T-helper 17 cell (primary cell): Measurements from ENCODE around the gene AFF3. TPM values are rescaled to one million over a fixed set of nuclear protein-coding genes. Genes with fewer than 3 reads are reported as not detected.

Experiments
- ATAC-seq: fragments of 150-1000 bp; cut with Tn5 transposase; 2 replicates; pipeline ENCODE4 v1.10.0; 2021; ENCODE audit warnings: mild to moderate bottlenecking, moderate library complexity
- DNase-seq, 3 donors: peaks; one replicate each; pipeline versions ENCODE4 v3.0.0 to v3.0.0-alpha.2; 2020 to 2021
- H3K9me3 ChIP-seq: one replicate; pipeline ENCODE4 v1.7.0; 2013; ENCODE audit warnings: low read length, mild to moderate bottlenecking; ENCODE audit not compliant: control insufficient read depth, poor library complexity, severe bottlenecking
- H3K27ac Mint-ChIP-seq: one replicate; pipeline ENCODE4 v1.8.0; 2022; ENCODE audit warnings: mild to moderate bottlenecking, moderate library complexity, mixed read lengths
- H3K27me3 Mint-ChIP-seq: one replicate; pipeline ENCODE4 v1.8.0; 2022; ENCODE audit warnings: mixed read lengths
- H3K36me3 Mint-ChIP-seq: one replicate; pipeline ENCODE4 v1.8.0; 2022; ENCODE audit warnings: low read depth, mixed read lengths
- H3K4me1 Mint-ChIP-seq: one replicate; pipeline ENCODE4 v1.8.0; 2022; ENCODE audit warnings: mild to moderate bottlenecking, mixed read lengths
- H3K4me3 Mint-ChIP-seq: one replicate; pipeline ENCODE4 v1.8.0; 2022; ENCODE audit warnings: mild to moderate bottlenecking, moderate library complexity, mixed read lengths
- total RNA-seq, 4 donors: library from RNA in 2 of 4; stranded (reverse) in 2 of 4; gene quantifications; one replicate each; pipeline ENCODE4 v1.2.3 and lab custom pipeline; 2022 to 2026

The AFF3 gene
- total RNA-seq, 2 donors from 2014 or later = 6.5 to 14.4 TPM

DNA sequence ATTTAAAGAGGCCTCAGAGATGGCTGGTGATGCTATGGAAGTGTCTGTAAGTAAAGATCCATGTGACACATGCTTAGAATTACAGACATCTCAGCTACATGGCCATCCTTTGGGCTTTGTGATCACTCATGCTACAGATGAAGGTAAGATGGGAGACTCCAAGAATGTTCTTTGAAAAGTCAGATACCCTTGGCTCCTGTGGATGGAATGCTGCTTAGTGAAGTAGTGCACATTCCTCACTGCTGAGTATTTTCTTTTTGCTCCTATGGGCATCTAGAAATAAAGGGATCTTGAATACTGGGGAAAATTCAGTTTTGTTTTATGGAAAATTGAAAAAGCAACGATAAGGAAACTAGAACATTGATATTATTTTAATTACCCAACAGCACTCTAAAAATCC, 597.3 kb downstream of the AFF3 start:
- Mint-ChIP-seq H3K36me3 (peaks cover 3% of the 10 kb centered on the region), H3K4me3 (no peak overlapping the region), H3K27ac (no peak overlapping the region)

DNA sequence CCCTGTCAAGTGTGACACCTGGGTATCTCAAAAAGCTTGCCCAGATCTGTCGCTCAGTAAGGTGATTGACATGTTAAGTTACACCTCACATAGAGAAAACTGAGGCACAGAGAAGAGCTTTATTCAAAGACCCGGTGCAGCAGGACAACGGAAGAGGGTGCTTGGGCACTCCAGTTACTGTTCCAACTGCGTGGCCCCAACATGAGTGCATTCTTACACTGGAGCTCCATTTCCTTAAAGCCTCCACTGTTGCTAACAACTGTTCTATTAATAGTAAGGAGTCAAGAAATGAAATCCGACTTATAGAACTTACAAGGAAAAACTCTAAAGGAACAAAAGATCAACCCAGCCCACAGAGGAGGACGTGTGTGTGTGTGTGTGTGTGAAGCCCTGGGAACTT, 597.8 kb downstream of the AFF3 start:
- H3K4me1 Mint-ChIP-seq = peaks cover 2% of the 10 kb centered on the region
- ATAC-seq (no peak), DNase-seq (no peak)
- no peaks in the 10 kb centered on the region for H3K9me3 ChIP-seq
- peaks cover 40% of the 10 kb centered on the region for H3K27me3 Mint-ChIP-seq
- H3K36me3 Mint-ChIP-seq = peaks cover 3% of the 10 kb centered on the region
- H3K4me3 Mint-ChIP-seq = no peak overlapping the region
- H3K27ac Mint-ChIP-seq = no peak overlapping the region

More for the DNA sequence above, 597.3 kb downstream of the AFF3 start:
- peaks cover 2% of the 10 kb centered on the region for H3K4me1 Mint-ChIP-seq
- DNase-seq = no peak
- no peak for ATAC-seq
- H3K9me3 ChIP-seq = no peaks in the 10 kb centered on the region
- H3K27me3 Mint-ChIP-seq = peaks cover 39% of the 10 kb centered on the region

DNA sequence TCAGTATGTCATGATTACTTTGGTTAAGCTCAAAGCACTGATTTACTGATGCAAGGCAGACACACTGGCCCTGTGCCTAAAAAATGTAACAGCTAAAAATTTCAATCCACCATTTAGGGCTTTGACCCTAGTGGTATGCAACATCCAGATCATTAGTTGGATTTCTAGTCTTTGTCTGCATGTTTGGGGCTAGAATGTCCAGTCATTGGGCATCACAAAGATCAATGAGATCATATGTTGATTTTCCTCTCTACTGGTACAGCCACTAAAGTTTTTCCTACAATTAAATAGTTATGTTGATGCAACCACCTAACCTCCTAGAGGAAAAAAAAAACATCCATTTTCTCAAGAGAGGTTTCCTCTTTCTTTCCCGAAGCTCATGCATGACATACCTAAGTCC, 599.1 kb downstream of the AFF3 start:
- no peak overlapping the region for H3K27ac Mint-ChIP-seq

DNA sequence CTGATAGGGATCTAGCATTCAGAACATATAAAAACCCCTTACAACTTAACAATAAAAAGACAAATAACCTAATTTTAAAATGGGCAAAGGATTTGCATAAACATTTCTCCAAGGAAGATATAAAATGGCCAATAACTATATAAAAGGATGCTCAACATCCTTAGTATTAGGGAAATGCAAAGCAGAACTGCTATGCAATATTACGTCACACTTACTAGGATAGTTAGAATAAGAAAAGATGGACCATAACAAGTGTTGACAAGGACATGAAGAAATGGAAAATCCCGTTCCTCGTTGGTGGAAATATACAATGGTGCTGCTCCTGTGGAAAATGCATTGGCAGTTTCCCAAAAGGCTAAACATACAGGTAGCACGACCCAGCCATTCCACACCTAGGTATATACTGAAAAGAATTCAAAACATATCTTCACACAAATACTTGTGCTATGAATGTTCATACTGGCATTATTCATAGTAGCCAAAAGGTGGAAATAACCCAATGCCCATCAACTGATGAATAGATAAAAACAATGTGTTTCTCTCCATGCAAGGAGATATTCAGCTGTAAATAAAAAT, 604.4 kb downstream of the AFF3 start:
- Mint-ChIP-seq H3K27ac (no peak overlapping the region), H3K4me1 (no peaks in the 10 kb centered on the region), H3K27me3 (peaks cover 30% of the 10 kb centered on the region), H3K4me3 (no peak overlapping the region), H3K36me3 (no peaks in the 10 kb centered on the region)
- H3K9me3 ChIP-seq = no peaks in the 10 kb centered on the region
- no peak for DNase-seq
- ATAC-seq = no peak

More for the DNA sequence above, 599.1 kb downstream of the AFF3 start:
- ATAC-seq (no peak), DNase-seq (no peak)
- H3K27me3 Mint-ChIP-seq = peaks cover 51% of the 10 kb centered on the region
- H3K4me1 Mint-ChIP-seq = peaks cover 2% of the 10 kb centered on the region
- no peak overlapping the region for H3K4me3 Mint-ChIP-seq
- no peaks in the 10 kb centered on the region for H3K9me3 ChIP-seq
- peaks cover 3% of the 10 kb centered on the region for H3K36me3 Mint-ChIP-seq

GRCh38 chr2:99524056-99524455, 618.3 kb downstream of the AFF3 start:
- H3K9me3 ChIP-seq = no peaks in the 10 kb centered on the region
- Mint-ChIP-seq H3K27me3 (peaks cover 30% of the 10 kb centered on the region), H3K4me3 (no peak overlapping the region), H3K4me1 (no peaks in the 10 kb centered on the region), H3K27ac (no peak overlapping the region), H3K36me3 (no peaks in the 10 kb centered on the region)
- ATAC-seq = no peak
- DNase-seq = no peak

DNA sequence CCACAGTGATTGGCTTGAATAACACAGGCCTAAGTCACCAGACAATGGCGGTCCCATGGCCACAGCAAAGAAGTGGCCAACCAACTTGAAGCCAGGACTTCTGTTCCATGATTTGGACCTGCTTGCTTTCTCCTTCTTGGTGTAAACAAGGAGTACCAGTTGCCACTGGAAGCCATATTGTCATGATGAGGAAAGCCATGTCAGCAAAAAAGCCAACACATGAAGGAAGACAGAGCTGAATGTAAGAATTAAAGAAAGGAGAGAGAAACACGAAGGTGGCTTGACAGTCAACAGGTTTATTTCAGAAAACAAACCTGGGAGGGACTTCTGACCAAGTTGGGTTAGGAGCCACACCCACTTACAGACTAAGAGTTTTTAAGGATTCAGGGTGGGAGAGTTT, 620.2 kb downstream of the AFF3 start:
- Mint-ChIP-seq H3K27ac (no peak overlapping the region), H3K27me3 (peaks cover 35% of the 10 kb centered on the region)
- ATAC-seq = no peak

DNA sequence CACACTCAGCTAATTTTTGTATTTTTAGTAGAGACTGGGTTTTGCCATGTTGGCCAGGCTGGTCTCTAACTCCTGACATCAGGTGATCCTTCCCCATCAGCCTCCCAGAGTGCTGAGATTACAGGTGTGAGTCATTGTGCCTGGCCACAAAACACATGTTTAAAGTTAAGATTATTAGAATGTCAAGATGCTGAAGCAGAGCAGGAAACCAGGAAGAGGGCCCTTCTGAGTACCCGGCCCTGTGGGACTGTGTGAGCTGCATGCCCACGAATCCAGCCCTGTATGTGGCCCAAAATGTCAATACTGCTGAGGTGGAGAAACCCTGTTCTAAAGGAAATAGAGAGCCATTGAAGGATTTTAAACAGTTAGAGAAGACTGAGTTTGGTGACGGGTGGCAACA, 621.6 kb downstream of the AFF3 start:
- ATAC-seq = no peak
- no peaks in the 10 kb centered on the region for H3K36me3 Mint-ChIP-seq
- DNase-seq = no peak
- H3K27me3 Mint-ChIP-seq = peaks cover 43% of the 10 kb centered on the region
- no peaks in the 10 kb centered on the region for H3K4me1 Mint-ChIP-seq
- H3K27ac Mint-ChIP-seq = no peak overlapping the region
- H3K4me3 Mint-ChIP-seq = no peak overlapping the region
- H3K9me3 ChIP-seq = no peaks in the 10 kb centered on the region

More for the DNA sequence above, 620.2 kb downstream of the AFF3 start:
- no peak for DNase-seq
- no peaks in the 10 kb centered on the region for H3K4me1 Mint-ChIP-seq
- no peak overlapping the region for H3K4me3 Mint-ChIP-seq
- no peaks in the 10 kb centered on the region for H3K9me3 ChIP-seq
- H3K36me3 Mint-ChIP-seq = no peaks in the 10 kb centered on the region

- no peaks in the 10 kb centered on the region for H3K9me3 ChIP-seq
- Mint-ChIP-seq H3K36me3 (no peaks in the 10 kb centered on the region), H3K27me3 (peaks cover 43% of the 10 kb centered on the region), H3K4me1 (no peaks in the 10 kb centered on the region), H3K27ac (no peak overlapping the region), H3K4me3 (no peak overlapping the region)
- ATAC-seq = no peak
- DNase-seq = no peak
Measured at GRCh38 chr2:99520195-99520594, 622.2 kb downstream of the AFF3 start.

DNA sequence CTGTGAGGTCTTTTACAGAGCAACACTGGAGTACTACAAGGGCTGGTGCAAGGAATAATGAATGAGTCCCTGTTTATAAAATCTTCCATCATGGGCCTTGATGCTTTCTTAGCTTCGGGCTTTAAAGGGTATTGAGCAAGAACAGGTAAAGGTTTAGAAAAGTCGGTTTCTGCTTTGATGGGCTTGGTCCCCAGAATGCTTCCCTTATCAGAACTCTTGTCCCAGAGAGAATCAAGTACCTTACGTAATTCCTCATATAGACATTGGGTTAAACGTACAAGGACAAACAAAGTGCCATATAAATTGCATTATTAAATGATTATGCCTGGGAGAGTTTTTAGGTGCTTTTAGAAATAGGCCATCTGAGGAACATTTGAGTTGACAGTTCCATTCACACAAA, 628.0 kb downstream of the AFF3 start:
- no peaks in the 10 kb centered on the region for H3K36me3 Mint-ChIP-seq
- DNase-seq (no peak), ATAC-seq (no peak)
- H3K4me3 Mint-ChIP-seq = no peak overlapping the region
- peaks cover 31% of the 10 kb centered on the region for H3K27me3 Mint-ChIP-seq
- no peak overlapping the region for H3K27ac Mint-ChIP-seq
- no peaks in the 10 kb centered on the region for H3K4me1 Mint-ChIP-seq
- no peaks in the 10 kb centered on the region for H3K9me3 ChIP-seq

DNA sequence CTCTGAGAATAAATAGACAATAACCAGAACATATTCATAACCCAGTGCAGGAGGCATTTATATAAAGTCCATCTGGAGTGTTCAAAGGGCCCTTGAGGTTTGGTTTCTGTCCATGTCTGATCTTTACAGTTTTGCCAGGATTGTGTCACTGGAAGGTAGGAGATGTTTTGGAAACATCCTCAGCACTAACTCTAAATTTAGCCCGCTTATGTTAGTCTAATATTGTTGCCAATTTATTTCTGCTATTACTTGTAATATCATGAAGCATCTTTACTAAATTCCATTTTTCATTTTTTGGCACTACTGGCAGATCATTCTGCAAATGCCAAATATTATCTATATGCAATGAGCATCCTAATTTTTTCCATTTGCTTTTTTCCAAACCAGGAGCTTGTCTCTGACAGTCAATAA, 630.2 kb downstream of the AFF3 start:
- ATAC-seq (no peak), DNase-seq (no peak)
- H3K9me3 ChIP-seq = no peaks in the 10 kb centered on the region
- Mint-ChIP-seq H3K4me1 (no peaks in the 10 kb centered on the region), H3K4me3 (no peak overlapping the region), H3K27me3 (peaks cover 15% of the 10 kb centered on the region), H3K36me3 (no peaks in the 10 kb centered on the region), H3K27ac (no peak overlapping the region)

DNA sequence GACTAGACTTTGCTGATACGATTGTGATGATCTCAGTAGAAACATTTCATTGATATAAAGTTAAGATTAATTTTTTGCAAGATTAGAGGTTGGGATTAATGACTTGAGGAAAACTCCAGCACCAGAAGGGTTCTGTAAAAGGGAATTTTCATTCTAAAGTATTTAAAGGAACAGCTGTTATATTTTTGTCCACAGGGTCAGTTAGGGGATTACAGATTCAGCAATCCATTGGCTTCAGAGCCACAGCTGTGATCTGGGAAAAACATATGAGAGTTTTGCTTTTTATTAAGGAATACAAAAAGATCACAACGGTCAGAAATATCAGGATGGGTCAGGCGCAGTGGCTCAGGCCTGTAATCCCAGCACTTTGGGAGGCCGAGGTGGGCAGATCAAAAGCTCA, 633.0 kb downstream of the AFF3 start:
- H3K4me3 Mint-ChIP-seq = no peak overlapping the region
- no peak for DNase-seq
- peaks cover 8% of the 10 kb centered on the region for H3K4me1 Mint-ChIP-seq

DNA sequence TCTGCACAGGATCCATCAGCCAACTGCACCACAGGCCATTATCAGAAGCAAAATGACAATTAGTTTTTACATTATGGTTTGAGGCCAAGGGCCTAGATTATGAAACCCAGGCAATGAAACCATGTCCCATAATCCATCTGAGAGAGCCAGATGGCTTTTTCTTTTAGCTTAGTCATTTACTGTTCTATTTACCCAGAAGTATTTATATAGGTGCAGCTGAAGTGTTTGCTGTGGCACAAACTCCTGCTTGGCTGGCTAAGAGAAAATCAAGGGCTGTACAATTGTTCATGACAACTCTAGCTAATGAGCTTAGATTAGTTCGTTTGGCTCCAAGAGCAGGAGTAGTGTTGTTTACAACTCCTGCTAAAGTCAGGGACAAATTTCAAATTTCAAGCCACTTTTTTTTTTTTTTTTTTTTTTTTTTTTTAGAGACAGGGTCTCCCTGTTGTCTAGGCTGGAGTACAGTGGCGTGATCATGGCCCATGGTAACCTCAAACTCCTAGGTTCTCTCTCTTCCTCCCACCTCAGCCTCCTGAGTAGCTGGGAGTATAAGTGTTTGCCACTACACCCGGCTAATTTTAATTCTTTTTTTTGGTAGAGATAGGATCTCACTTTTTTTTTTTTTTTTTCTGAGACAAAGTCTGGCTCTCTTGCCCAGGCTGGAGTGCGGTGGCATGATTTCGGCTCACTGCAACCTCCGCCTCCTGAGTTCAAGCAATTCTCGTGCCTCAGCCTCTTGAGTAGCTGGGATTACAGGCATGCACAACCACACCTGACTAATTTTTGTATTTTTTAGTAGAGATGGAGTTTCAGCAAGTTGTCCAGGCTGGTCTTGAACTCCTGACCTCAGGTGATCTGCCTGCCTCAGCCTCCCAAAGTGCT, 634.2 kb downstream of the AFF3 start:
- ATAC-seq (no peak), DNase-seq (no peak)
- H3K27me3 Mint-ChIP-seq = no peaks in the 10 kb centered on the region
- H3K4me1 Mint-ChIP-seq = peaks cover 12% of the 10 kb centered on the region
- H3K36me3 Mint-ChIP-seq = no peaks in the 10 kb centered on the region
- H3K9me3 ChIP-seq = no peaks in the 10 kb centered on the region
- no peak overlapping the region for H3K27ac Mint-ChIP-seq
- H3K4me3 Mint-ChIP-seq = no peak overlapping the region

More for the DNA sequence above, 633.0 kb downstream of the AFF3 start:
- no peak for ATAC-seq
- H3K36me3 Mint-ChIP-seq = no peaks in the 10 kb centered on the region
- H3K27ac Mint-ChIP-seq = peak overlapping the region; percentile 32
- H3K27me3 Mint-ChIP-seq = peaks cover 5% of the 10 kb centered on the region
- no peaks in the 10 kb centered on the region for H3K9me3 ChIP-seq

DNA sequence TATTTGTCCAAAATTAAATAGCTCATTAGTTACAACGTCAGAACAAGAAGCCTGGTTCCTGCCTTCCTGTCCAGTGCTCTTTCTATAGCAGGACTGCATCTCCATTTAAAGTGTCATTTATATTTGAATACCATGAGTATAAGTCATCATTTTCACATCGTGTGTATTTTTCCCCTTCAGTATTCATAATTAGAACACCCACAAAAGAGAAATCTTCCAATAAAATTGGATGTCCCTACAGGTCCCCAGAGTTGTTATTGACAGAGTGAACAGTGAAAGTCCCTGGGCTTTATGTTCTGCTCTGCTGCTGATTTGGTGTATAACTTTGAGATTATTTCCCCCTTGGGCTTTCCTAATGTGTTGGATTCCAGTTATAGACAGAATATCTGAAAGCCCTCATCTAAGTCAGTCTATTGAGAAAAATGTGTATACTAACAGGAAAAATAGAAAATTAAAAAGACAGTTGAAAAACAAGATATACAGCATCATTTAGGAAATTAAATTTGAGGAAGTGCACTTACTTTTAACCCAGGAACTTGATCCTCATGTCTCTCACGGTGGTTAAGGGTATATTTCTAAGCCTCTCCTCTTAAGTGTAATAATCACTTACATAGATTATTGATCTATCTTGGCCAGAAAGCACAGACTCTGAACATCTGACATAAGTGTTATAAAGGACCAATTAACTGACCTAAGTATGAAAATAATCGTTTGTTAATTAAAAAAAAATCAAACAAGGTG, 637.4 kb downstream of the AFF3 start:
- DNase-seq = no peak
- H3K27me3 Mint-ChIP-seq = peaks cover 10% of the 10 kb centered on the region
- no peaks in the 10 kb centered on the region for H3K9me3 ChIP-seq
- no peak for ATAC-seq
- H3K4me3 Mint-ChIP-seq = no peak overlapping the region
- H3K36me3 Mint-ChIP-seq = no peaks in the 10 kb centered on the region
- peaks cover 12% of the 10 kb centered on the region for H3K4me1 Mint-ChIP-seq
- peak overlapping the region; percentile 59 for H3K27ac Mint-ChIP-seq
